Duodenal mucosa (tissue), 2 donors: ENCODE results near the gene KLHL21.

ENCODE experiments used
- H3K27ac ChIP-seq: one replicate; pipeline ENCODE4 v1.7.0; 2013; ENCODE audit warnings: low read depth, low read length
- H3K27me3 ChIP-seq, 2 donors: one replicate each; pipeline ENCODE4 v1.7.0; 2013; ENCODE audit warnings: low read length in 2 of 2, control low read depth in 1 of 2; ENCODE audit not compliant: insufficient read depth in 2 of 2, control insufficient read depth in 1 of 2
- H3K36me3 ChIP-seq, 2 donors: one replicate each; pipeline ENCODE4 v1.7.0; 2013; ENCODE audit warnings: low read length in 2 of 2, control low read depth in 1 of 2; ENCODE audit not compliant: insufficient read depth in 2 of 2, control insufficient read depth in 1 of 2
- H3K4me1 ChIP-seq, 2 donors: one replicate each; pipeline ENCODE4 v1.7.0; 2013; ENCODE audit warnings: low read length in 2 of 2, control low read depth in 1 of 2; ENCODE audit not compliant: insufficient read depth in 2 of 2, control insufficient read depth in 1 of 2
- H3K4me3 ChIP-seq, 2 donors: one replicate each; pipeline ENCODE4 v1.7.0; 2013; ENCODE audit warnings: low read length in 2 of 2, low read depth in 1 of 2
- H3K9ac ChIP-seq, 2 donors: one replicate each; pipeline ENCODE4 v1.7.0; 2013; ENCODE audit warnings: low read length in 2 of 2, low read depth in 1 of 2
- H3K9me3 ChIP-seq, 2 donors: one replicate each; pipeline ENCODE4 v1.7.0; 2013; ENCODE audit warnings: low read length in 2 of 2, control low read depth in 1 of 2; ENCODE audit not compliant: control insufficient read depth in 1 of 2

KLHL21 gene

DNA sequence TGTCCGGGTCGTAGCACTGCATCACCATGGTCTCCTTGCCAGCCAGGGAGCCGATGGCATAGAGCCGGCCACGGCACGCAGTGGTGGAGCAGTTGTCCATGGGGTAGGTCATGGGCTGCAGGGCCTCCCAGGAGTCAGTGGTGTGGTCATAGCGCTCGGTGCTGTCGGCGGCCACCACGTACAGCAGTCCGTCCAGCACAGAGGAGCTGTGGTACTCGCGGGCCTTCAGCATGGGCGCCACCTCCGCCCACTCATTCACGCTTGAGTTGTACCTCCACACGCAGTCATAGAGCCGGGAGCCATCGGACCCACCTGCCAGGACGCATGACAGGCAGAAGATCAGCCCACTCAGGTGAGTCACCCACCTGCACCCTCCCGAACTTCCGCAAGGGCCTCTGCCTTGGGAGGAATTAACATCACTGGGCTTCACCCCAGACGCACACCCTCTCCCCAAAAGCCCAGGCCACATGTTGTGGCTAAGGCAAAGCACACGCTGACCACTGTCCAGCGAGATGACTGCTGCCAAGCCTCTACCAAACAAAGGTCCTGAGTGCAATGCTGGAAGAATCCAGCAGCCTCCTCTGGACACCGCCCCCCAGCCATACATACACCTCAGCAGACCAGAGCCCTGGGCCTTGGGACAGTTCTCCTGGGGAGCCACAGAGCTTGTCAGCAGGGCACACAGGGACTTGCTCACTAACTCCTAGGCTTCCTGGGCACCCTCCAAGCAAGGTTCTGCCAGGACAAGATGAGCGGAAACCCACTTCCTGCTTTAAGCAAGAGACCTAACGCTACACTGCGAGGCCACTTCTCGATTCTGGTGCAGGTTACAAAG lies 3.3 kb downstream of the KLHL21 start:
- peak overlapping the region in 1 of 2 donors; percentile 25 for H3K9ac ChIP-seq
- H3K27me3 ChIP-seq: no peaks in the 10 kb centered on the region
- no peaks in the 10 kb centered on the region for H3K9me3 ChIP-seq
- H3K36me3 ChIP-seq: peaks cover 25 to 46% of the 10 kb centered on the region in 2 donors
- peaks cover 19 to 34% of the 10 kb centered on the region in 2 donors for H3K4me1 ChIP-seq
- H3K4me3 ChIP-seq: peak overlapping the region; percentile 51 to 95
- H3K27ac ChIP-seq: no peak overlapping the region

GRCh38 chr1:6597777-6598131 lies 4.9 kb downstream of the KLHL21 start:
- no peaks in the 10 kb centered on the region for H3K9me3 ChIP-seq
- no peak overlapping the region for H3K27ac ChIP-seq
- H3K27me3 ChIP-seq: no peaks in the 10 kb centered on the region
- H3K4me1 ChIP-seq: peaks cover 9 to 24% of the 10 kb centered on the region in 2 donors
- no peak overlapping the region for H3K4me3 ChIP-seq
- H3K36me3 ChIP-seq: peaks cover 35 to 62% of the 10 kb centered on the region in 2 donors
- H3K9ac ChIP-seq: no peak overlapping the region

DNA sequence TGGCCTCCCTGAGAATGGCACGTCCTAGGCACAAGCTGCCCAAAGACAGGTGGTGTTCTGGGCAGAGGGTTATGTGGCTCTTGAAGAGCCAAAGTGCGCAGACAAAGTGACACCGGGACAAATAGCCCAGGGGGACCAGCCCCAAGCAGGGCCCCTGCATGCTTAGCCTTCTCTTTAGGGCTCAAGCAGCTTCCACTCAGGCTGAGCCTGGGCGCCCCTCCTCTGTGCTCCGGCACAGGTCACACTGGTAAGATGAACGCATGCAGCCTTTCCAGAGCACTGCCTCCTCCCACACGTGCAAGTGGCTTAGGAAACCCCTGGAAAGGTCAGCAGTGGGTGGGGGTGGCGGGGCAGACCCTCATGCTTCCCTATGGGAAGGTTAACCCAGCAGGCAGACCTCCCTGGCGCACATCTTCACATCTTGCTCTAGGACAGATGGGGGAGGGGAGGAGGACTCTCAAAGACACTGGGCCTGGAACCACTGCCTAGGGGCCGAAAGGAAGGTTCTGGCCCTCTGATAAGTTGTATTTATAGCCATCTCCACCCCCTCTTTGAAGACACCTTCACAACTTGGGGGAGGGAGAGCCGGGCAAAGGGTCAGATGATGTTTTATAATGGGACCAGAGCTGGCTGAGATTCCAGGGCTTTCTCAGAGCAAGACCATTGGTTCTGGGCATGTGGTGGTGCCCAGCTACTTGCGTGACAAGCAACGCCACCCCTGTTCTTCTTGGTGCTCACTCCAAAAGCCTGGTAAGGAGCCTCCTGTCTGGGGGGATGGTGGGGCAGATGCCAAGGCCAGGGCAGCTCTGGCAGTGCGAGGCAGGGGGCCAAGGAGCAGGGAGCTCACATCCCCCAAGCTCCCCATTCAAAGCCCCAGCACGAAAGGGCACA lies 5.5 kb downstream of the KLHL21 start:
- Histone ChIP-seq H3K36me3 (peaks cover 36 to 68% of the 10 kb centered on the region in 2 donors), H3K9ac (no peak overlapping the region), H3K4me3 (no peak overlapping the region), H3K27me3 (no peaks in the 10 kb centered on the region), H3K9me3 (no peaks in the 10 kb centered on the region), H3K4me1 (peaks cover 9 to 24% of the 10 kb centered on the region in 2 donors), H3K27ac (no peak overlapping the region)

DNA sequence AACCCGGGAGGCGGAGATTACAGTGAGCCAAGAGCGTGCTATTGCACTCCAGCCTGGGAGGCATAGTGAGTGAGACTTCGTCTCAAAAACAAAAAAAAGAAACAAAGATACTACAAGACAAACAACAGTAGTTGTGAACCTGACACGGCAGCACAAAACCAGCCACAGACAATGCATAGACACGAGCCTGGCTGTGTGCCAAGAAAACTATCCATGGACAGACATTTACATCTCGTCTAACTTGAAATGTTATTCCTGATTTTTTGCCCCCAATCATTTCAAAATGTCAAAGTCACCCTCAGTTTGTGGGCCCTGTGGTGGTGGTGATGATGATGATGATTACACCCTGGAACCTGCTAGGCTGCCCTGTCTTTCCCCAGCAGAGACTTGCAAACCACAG lies 6.3 kb downstream of the KLHL21 start:
- Histone ChIP-seq H3K27me3 (no peaks in the 10 kb centered on the region), H3K4me3 (no peak overlapping the region), H3K9me3 (no peaks in the 10 kb centered on the region), H3K27ac (no peak overlapping the region), H3K4me1 (peaks cover 9 to 21% of the 10 kb centered on the region in 2 donors), H3K9ac (no peak overlapping the region), H3K36me3 (peaks cover 36 to 75% of the 10 kb centered on the region in 2 donors)

GRCh38 chr1:6594977-6595740 lies 7.5 kb downstream of the KLHL21 start:
- H3K9me3 ChIP-seq: no peaks in the 10 kb centered on the region
- no peak overlapping the region for H3K9ac ChIP-seq
- no peak overlapping the region for H3K4me3 ChIP-seq
- H3K27ac ChIP-seq: no peak overlapping the region
- H3K4me1 ChIP-seq: peaks cover 9 to 18% of the 10 kb centered on the region in 2 donors
- H3K36me3 ChIP-seq: peaks cover 40 to 81% of the 10 kb centered on the region in 2 donors
- no peaks in the 10 kb centered on the region for H3K27me3 ChIP-seq

GRCh38 chr1:6593810-6594209 lies 8.9 kb downstream of the KLHL21 start:
- Histone ChIP-seq H3K27me3 (no peaks in the 10 kb centered on the region), H3K9ac (no peak overlapping the region), H3K4me1 (peaks cover 3 to 4% of the 10 kb centered on the region in 2 donors), H3K36me3 (peaks cover 51 to 87% of the 10 kb centered on the region in 2 donors), H3K4me3 (no peak overlapping the region), H3K9me3 (no peaks in the 10 kb centered on the region), H3K27ac (no peak overlapping the region)

GRCh38 chr1:6592865-6593593 lies 9.6 kb downstream of the KLHL21 start:
- H3K27ac ChIP-seq: no peak overlapping the region
- H3K9ac ChIP-seq: no peak overlapping the region
- peaks cover 3 to 8% of the 10 kb centered on the region in 2 donors for H3K4me1 ChIP-seq
- H3K9me3 ChIP-seq: no peaks in the 10 kb centered on the region
- no peaks in the 10 kb centered on the region for H3K27me3 ChIP-seq
- peaks cover 58 to 90% of the 10 kb centered on the region in 2 donors for H3K36me3 ChIP-seq
- H3K4me3 ChIP-seq: no peak overlapping the region

GRCh38 chr1:6592441-6592840 lies 10.2 kb downstream of the KLHL21 start:
- peaks cover 9 to 11% of the 10 kb centered on the region in 2 donors for H3K4me1 ChIP-seq
- H3K36me3 ChIP-seq: peaks cover 54 to 90% of the 10 kb centered on the region in 2 donors
- no peaks in the 10 kb centered on the region for H3K27me3 ChIP-seq
- no peaks in the 10 kb centered on the region for H3K9me3 ChIP-seq
- no peak overlapping the region for H3K4me3 ChIP-seq
- no peak overlapping the region for H3K9ac ChIP-seq
- H3K27ac ChIP-seq: no peak overlapping the region

- H3K9me3 ChIP-seq: no peaks in the 10 kb centered on the region
- H3K4me3 ChIP-seq: no peak overlapping the region
- H3K27ac ChIP-seq: no peak overlapping the region
- no peaks in the 10 kb centered on the region for H3K27me3 ChIP-seq
- peaks cover 10 to 12% of the 10 kb centered on the region in 2 donors for H3K4me1 ChIP-seq
- H3K36me3 ChIP-seq: peaks cover 47 to 88% of the 10 kb centered on the region in 2 donors
- H3K9ac ChIP-seq: no peak overlapping the region
Measured at GRCh38 chr1:6591644-6592043, 11.0 kb downstream of the KLHL21 start.
